Effector memory CD4-positive, alpha-beta T cell (primary cell): ENCODE measurements around the gene JUNB.
"Not testable (repeated sequence)": the region's sequence is repeated elsewhere in the genome, so short reads cannot be mapped to it uniquely, and the experiment has no call there.

Experiments used
- DNase-seq, 3 donors: peaks; one replicate each; pipeline ENCODE4 v3.0.0-alpha.2; 2020
- H3K27ac ChIP-seq: 2 replicates; pipeline ENCODE4 v1.7.0; 2013; ENCODE audit warnings: mild to moderate bottlenecking, low read length, moderate library complexity; ENCODE audit not compliant: insufficient read depth, poor library complexity, severe bottlenecking
- H3K27me3 ChIP-seq: replicated peaks from 2 replicates; pipeline ENCODE4 v1.7.0; 2013; ENCODE audit warnings: mild to moderate bottlenecking, low read length; ENCODE audit not compliant: insufficient read depth, control insufficient read depth, poor library complexity, severe bottlenecking
- H3K36me3 ChIP-seq: 2 replicates; pipeline ENCODE4 v1.7.0; 2013; ENCODE audit warnings: mild to moderate bottlenecking, low read length, moderate library complexity; ENCODE audit not compliant: control insufficient read depth, insufficient read depth
- H3K4me1 ChIP-seq: 2 replicates; pipeline ENCODE4 v1.7.0; 2013; ENCODE audit warnings: low read length, mild to moderate bottlenecking; ENCODE audit not compliant: control insufficient read depth, insufficient read depth, poor library complexity, severe bottlenecking
- H3K4me3 ChIP-seq: 2 replicates; pipeline ENCODE4 v1.7.0; 2013; ENCODE audit warnings: low read length, low read depth, mild to moderate bottlenecking; ENCODE audit not compliant: insufficient read depth, poor library complexity, severe bottlenecking
- H3K9me3 ChIP-seq: 2 replicates; pipeline ENCODE4 v1.7.0; 2013; ENCODE audit warnings: mild to moderate bottlenecking, low read length, moderate library complexity; ENCODE audit not compliant: control insufficient read depth

Gene JUNB

GRCh38 chr19:12794971-12795381, 3.7 kb downstream of the JUNB start:
- Histone ChIP-seq H3K4me3 (no peak overlapping the region), H3K4me1 (peaks cover 36% of the 10 kb centered on the region), H3K9me3 (no peaks in the 10 kb centered on the region), H3K27ac (peak overlapping the region; percentile 99), H3K27me3 (no peaks in the 10 kb centered on the region), H3K36me3 (peaks cover 22% of the 10 kb centered on the region)
- no peak for DNase-seq

- Histone ChIP-seq H3K9me3 (no peaks in the 10 kb centered on the region), H3K36me3 (peaks cover 22% of the 10 kb centered on the region), H3K4me1 (peaks cover 40% of the 10 kb centered on the region), H3K4me3 (peak overlapping the region; percentile 8), H3K27ac (peak overlapping the region; percentile 46), H3K27me3 (no peaks in the 10 kb centered on the region)
- peak; percentile 54 to 69 (median 54) for DNase-seq
These were observed 5.1 kb downstream of the JUNB start for GRCh38 chr19:12796146-12797071.

- H3K4me3 ChIP-seq: no peak overlapping the region
These were observed 5.9 kb downstream of the JUNB start for GRCh38 chr19:12797141-12797587.

GRCh38 chr19:12797607-12798006, 6.3 kb downstream of the JUNB start:
- not testable (repeated sequence) for H3K4me3 ChIP-seq, DNase-seq, H3K27ac ChIP-seq, H3K27me3 ChIP-seq, H3K9me3 ChIP-seq
- peaks cover 50% of the 10 kb centered on the region for H3K4me1 ChIP-seq
- peaks cover 10% of the 10 kb centered on the region for H3K36me3 ChIP-seq

More at GRCh38 chr19:12797141-12797587, 5.9 kb downstream of the JUNB start:
- Histone ChIP-seq H3K27ac (no peak overlapping the region), H3K36me3 (peaks cover 14% of the 10 kb centered on the region), H3K9me3 (no peaks in the 10 kb centered on the region), H3K27me3 (no peaks in the 10 kb centered on the region), H3K4me1 (peaks cover 45% of the 10 kb centered on the region)
- no peak for DNase-seq

GRCh38 chr19:12799742-12800465, 8.6 kb downstream of the JUNB start:
- H3K9me3 ChIP-seq: no peaks in the 10 kb centered on the region
- DNase-seq: no peak
- H3K27ac ChIP-seq: no peak overlapping the region
- peaks cover 6% of the 10 kb centered on the region for H3K36me3 ChIP-seq
- H3K27me3 ChIP-seq: no peaks in the 10 kb centered on the region
- no peak overlapping the region for H3K4me3 ChIP-seq
- peaks cover 39% of the 10 kb centered on the region for H3K4me1 ChIP-seq

GRCh38 chr19:12800466-12800770, 9.1 kb downstream of the JUNB start:
- no peak for DNase-seq
- H3K27ac ChIP-seq: peak overlapping the region; percentile 60
- H3K36me3 ChIP-seq: peaks cover 6% of the 10 kb centered on the region
- no peaks in the 10 kb centered on the region for H3K9me3 ChIP-seq
- no peaks in the 10 kb centered on the region for H3K27me3 ChIP-seq
- H3K4me1 ChIP-seq: peaks cover 36% of the 10 kb centered on the region
- H3K4me3 ChIP-seq: peak overlapping the region; percentile 80

- Histone ChIP-seq H3K4me3 (peak overlapping the region; percentile 80), H3K27me3 (no peaks in the 10 kb centered on the region), H3K9me3 (no peaks in the 10 kb centered on the region), H3K4me1 (peaks cover 32% of the 10 kb centered on the region), H3K36me3 (peaks cover 6% of the 10 kb centered on the region), H3K27ac (peak overlapping the region; percentile 60)
- no peak for DNase-seq
These were observed 9.7 kb downstream of the JUNB start for GRCh38 chr19:12800923-12801465.

- peak within 1 kb of the TSS; percentile 60 for H3K27ac ChIP-seq
- peak; percentile 46 to 59 (median 50) for DNase-seq
- H3K4me1 ChIP-seq: peaks cover 34% of the 10 kb centered on the region
These were observed 10.4 kb downstream of the JUNB start, which contains the start of the genes PRDX2 and THSD8 for GRCh38 chr19:12801466-12802266. Gene PRDX2, minus strand, starts transcription at chr19:12801800. Its CDS starts 539 bp downstream, at chr19:12801261. Gene THSD8, plus strand, starts transcription at chr19:12802069. Its CDS starts 3 bp downstream, at chr19:12802072.

GRCh38 chr19:12802267-12803106, 11.2 kb downstream of the JUNB start:
- Histone ChIP-seq H3K4me3 (peak overlapping the region; percentile 80), H3K27ac (no peak overlapping the region), H3K9me3 (no peaks in the 10 kb centered on the region), H3K27me3 (no peaks in the 10 kb centered on the region), H3K36me3 (peaks cover 6% of the 10 kb centered on the region), H3K4me1 (peaks cover 41% of the 10 kb centered on the region)
- no peak for DNase-seq

More at GRCh38 chr19:12801466-12802266, 10.4 kb downstream of the JUNB start, which contains the start of the genes PRDX2 and THSD8:
- H3K36me3 ChIP-seq: peaks cover 6% of the 10 kb centered on the region
- H3K9me3 ChIP-seq: no peaks in the 10 kb centered on the region
- no peaks in the 10 kb centered on the region for H3K27me3 ChIP-seq
- H3K4me3 ChIP-seq: peak within 1 kb of the TSS; percentile 80
